ENCODE results near the gene EYA2. TPM values are rescaled to one million over a fixed set of nuclear protein-coding genes. Genes with fewer than 3 reads are reported as not detected.

The EYA2 gene
- total and polyA plus RNA-seq, 2 donors (not counting 1 experiment from before 2014, with no cell fraction given) = 1.1 to 2.8 TPM

DNA sequence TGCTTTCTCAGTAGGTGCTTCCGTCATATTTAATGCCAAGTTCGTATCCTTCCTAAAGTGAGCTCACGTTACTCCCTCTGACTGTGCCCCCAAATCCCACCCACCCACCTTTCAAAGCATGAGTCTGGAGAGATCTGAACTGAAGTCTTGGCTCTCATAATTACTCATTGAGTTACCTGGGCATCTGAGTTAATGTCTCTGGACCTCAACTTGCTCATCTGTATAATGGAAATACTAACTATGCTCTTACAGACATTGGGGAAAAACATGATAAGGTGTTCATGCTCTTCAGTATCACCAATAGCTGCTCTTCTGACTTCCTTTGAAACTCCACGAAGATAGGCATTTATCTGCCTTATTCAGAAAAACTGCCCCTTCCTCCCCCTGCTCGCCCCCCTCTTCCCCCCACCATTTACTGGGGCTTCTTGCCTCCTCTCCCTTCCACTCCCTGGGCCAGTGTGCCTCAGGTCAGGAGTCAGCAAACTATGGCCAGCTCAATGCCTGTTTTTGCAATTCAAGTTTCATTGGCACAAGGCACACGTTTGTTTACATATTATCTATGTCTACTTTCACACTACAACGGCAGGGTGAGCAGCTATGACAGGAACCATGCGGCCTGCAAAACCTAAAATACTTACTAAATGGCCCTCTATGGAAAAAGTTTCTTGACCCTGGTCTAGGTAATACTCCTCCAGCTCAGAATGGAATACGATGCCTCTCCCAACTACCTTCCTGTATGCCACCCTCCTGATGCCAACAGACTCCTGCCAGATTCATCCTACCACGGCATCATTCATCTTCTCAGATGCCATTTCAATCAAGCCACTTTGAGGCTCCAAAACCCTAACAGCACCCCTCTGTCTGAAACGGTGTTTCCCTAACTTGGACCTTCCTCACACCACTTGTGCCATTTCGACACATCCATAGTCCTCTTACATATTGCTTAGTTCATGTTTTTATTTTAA, 323.1 kb downstream of the EYA2 start:
- H3K79me2 ChIP-seq (ENCODE audit: control insufficient read depth, insufficient read depth, low read length) = peaks cover 46% of the 10 kb centered on the region

More for the DNA sequence above, 323.1 kb downstream of the EYA2 start:
- H3K4me3 ChIP-seq (ENCODE audit: control extremely low read depth in 1 of 5, extremely low read depth in 1 of 5, insufficient read depth in 1 of 5, low read depth in 2 of 5, low read length in 4 of 5) = no peak overlapping the region
- ChIA-PET POLR2A (interaction anchor here (0.7 kb wide), 1 partner anchor 293 kb away, joined by 5 read pairs; no protein-coding TSS in a partner anchor), CTCF (interaction anchor here (0.6 to 7.3 kb wide), 2 partner anchors 166 to 169 kb away, joined by 4 to 56 read pairs; no protein-coding TSS in a partner anchor)
- peak overlapping the region; percentile 17 for H3K27ac Mint-ChIP-seq
- H3K36me3 ChIP-seq (replicated peaks in 1 of 2; ENCODE audit: control extremely low read depth in 1 of 2, control insufficient read depth in 1 of 2, extremely low read depth in 1 of 2, insufficient read depth in 2 of 2, low read length in 1 of 2) = peaks cover 11 to 87% of the 10 kb centered on the region in 2 experiments
- H4K20me1 ChIP-seq (ENCODE audit: control insufficient read depth, insufficient read depth, low read length, poor library complexity, severe bottlenecking) = peaks cover 19% of the 10 kb centered on the region
- H3K4me2 ChIP-seq (replicated peaks; ENCODE audit: low read depth, low read length, poor library complexity, severe bottlenecking) = no peak overlapping the region
- DNase-seq (no peak), ATAC-seq (ENCODE audit: low read depth) (no peak)
- H3K4me3 Mint-ChIP-seq = no peak overlapping the region
- H3K4me1 Mint-ChIP-seq = peaks cover 5% of the 10 kb centered on the region
- no peaks in the 10 kb centered on the region for H3K9me3 ChIP-seq (ENCODE audit: control extremely low read depth in 1 of 3, control insufficient read depth in 2 of 3, insufficient read depth in 1 of 3, low read length in 2 of 3)
- H3K27me3 ChIP-seq (replicated peaks in 1 of 4; ENCODE audit: control extremely low read depth in 1 of 4, control insufficient read depth in 3 of 4, insufficient read depth in 4 of 4, low read length in 3 of 4) = no peaks in the 10 kb centered on the region
- 96% methylated on average over 9 of the region's 12 CpGs for WGBS (ENCODE audit: insufficient coverage)
- no peaks in the 10 kb centered on the region for H3K27me3 Mint-ChIP-seq
- H3K4me1 ChIP-seq (ENCODE audit: control insufficient read depth in 2 of 2, insufficient read depth in 2 of 2, low read length in 2 of 2) = no peaks in the 10 kb centered on the region
- TF ChIP-seq CTCF (IDR thresholded peaks at IDR 0.05) (no peak), EZH2 (IDR thresholded peaks at IDR 0.05; ENCODE audit: borderline replicate concordance, insufficient read depth, low read depth, low read length, poor library complexity, severe bottlenecking) (no peak)
- intact Hi-C loops (cut with micrococcal nuclease) = no loop called here
- H2AFZ ChIP-seq (ENCODE audit: insufficient read depth, low read depth, low read length, poor library complexity, severe bottlenecking) = no peak overlapping the region
- no peaks in the 10 kb centered on the region for H3K9me3 Mint-ChIP-seq (ENCODE audit: insufficient read depth)
- H3K27ac ChIP-seq (ENCODE audit: low read length in 2 of 2) = no peak overlapping the region
- no peak overlapping the region for H3K9ac ChIP-seq (ENCODE audit: low read length)

All from B cell (primary cell).